HG03520 (cell line): ENCODE data around the gene TCF7L2.

Experiments
- ATAC-seq: cut with Tn5 transposase; IDR thresholded peaks from one replicate; pipeline ENCODE4 v1.9.1; 2021; ENCODE audit warnings: mild to moderate bottlenecking, moderate library complexity; ENCODE audit not compliant: unreplicated experiment

Gene TCF7L2

GRCh38 chr10:112946649-112947048, 3.4 kb upstream of the TCF7L2 start:
- ATAC-seq = no peak

DNA sequence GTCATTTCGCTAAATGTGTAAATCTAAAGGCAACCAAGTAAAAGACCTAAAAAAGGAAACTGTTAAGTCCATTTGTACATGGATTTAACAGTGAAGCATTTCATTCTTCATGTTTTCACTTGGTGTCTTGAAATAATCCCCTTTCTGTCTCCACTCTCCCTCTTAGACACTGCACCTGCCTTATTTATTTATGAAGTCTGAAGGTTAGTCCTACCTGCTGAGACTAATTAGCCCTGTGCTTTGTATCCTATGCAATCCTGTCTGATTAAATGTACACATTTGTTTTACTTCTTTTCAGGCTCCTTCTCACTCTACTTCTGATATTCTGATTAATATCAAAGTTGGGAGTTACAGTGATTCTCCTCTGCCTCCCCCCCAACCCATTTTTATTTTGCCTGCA, 1.9 kb upstream of the TCF7L2 start:
- ATAC-seq = no peak

GRCh38 chr10:112949143-112949823, 764 bp upstream of the TCF7L2 start:
- ATAC-seq = no peak

DNA sequence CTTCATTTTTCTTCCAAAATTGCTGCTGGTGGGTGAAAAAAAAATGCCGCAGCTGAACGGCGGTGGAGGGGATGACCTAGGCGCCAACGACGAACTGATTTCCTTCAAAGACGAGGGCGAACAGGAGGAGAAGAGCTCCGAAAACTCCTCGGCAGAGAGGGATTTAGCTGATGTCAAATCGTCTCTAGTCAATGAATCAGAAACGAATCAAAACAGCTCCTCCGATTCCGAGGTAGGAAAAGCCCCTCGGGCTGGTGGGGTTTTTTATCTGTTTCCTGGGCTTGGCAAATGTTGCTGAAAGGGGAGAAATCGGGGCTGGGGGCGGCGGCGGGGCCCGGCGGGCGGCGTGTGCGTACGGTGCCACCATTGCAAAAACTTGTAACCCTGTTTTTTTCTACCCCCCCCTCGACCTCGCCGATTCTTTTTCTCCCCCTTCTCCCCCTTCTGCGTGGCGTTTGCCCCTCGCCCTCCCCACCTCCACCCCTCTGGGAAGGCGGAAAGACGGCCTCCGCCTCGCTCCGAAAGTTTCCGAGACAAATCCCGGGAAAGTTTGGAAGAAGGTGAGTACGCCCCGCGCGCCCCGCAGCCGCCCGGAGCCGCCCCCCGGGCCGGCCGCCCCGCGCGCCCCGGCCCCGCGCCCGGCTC, 789 bp downstream of the TCF7L2 start:
- no peak for ATAC-seq

GRCh38 chr10:112951359-112952281, 1.6 kb downstream of the TCF7L2 start:
- no peak for ATAC-seq

DNA sequence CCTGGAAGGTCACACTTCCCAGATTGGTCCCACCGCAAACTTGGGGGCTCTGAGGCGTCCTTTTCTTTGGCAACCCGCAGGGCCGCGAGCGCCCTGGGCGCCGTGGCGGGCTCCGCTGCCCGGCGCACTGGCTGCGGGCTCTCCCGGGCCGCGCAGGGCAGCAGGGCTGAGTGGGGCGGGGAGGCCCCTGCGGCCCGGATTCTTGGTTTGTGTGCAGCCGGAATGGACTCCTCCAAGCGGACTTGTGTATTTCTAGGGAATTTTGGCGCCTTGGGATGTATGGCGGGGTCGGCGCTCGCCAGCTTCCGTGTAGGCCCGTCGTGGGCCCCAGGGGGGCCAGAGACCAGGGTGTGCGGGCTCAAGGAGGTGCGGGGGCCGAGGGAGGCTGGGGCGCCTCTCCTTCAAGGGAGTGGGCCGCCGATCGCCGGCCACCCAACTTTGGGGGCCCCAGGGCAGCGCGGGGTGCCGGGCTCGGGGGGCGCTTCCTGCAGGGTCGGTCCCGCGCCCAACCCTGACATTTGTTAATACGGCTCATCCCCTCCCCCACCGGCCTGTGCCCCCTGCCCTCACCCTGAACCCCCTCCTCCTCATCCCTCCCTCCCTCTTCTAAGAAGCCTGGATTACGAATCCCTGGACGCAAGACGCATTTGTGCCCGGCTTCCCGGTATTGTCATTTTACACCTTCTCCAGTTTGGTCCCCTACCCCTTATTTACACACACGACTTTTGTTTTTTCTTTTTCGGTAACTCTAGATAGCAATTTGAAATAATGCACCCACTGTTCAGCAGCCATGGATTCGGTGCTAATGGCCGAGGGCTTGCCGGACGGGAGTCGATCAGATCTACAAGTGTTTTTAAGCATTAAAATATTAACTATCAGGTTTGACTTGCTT, 2.5 kb downstream of the TCF7L2 start:
- no peak for ATAC-seq

- no peak for ATAC-seq
Measured at GRCh38 chr10:112953174-112954159, 3.4 kb downstream of the TCF7L2 start.

DNA sequence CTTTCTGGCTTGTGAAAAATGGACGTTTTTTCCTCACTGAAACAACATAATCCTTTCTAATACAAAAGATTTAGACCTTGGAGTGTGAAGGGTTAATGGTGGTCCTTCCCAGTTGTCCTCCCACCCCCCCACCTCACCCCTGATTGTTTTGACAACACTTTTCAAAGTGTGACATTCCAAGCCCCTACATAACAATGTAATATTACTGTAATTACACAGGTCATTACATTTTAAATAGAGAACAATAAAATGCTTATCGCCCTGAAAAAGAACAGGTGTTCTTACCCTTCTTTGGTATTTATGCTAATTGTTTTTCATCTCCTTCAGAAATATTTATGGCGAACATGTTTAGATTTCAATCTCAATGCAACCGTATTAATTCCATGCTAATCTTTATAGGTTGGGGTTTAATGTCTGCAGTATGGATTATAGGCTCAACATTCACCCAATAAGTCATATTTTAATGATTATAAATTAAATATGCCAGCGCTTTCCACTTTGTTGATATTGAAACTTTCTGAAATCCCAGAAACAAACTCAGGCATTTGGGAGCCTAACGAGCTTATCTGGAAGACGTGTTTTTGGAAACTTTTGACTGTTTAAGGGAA, 5.0 kb downstream of the TCF7L2 start:
- no peak for ATAC-seq

- ATAC-seq = no peak
Measured at GRCh38 chr10:112955582-112956421, 5.8 kb downstream of the TCF7L2 start.

- no peak for ATAC-seq
Measured at GRCh38 chr10:112956631-112957350, 6.7 kb downstream of the TCF7L2 start.

GRCh38 chr10:112957640-112958092, 7.6 kb downstream of the TCF7L2 start:
- no peak for ATAC-seq

DNA sequence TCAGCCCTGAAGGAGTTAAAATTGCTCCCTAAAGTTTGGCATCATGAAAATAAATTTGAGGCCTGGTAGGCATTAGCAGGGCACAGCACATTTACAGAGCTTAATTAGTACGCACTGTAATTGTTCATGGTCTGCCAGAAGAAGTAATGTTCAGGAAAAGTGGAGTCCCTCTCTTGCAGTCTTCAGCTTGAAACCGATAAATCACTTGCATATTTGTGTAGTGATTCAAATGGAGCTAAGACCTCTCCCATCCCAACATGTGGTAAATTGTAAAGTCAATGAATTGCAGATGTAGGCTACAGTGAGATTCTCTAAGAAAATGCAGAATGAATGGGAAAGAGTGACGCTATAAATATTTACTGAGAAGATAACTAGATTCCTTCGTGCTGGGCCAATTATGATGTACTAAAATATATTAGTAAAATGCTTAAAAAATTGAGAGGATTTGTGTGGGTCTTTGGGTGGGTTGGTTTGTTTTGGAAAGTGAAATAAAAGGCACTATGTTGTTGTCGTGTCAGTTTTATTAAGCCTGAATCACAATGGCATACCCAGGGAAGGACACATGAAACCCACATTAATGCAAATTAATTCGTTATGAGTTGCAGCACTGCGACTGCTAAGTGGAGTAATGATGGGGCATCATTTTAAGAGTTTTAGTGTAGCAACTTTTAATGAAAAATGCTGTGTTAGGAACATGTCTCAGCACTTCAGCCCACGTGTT, 8.4 kb downstream of the TCF7L2 start:
- ATAC-seq = no peak

DNA sequence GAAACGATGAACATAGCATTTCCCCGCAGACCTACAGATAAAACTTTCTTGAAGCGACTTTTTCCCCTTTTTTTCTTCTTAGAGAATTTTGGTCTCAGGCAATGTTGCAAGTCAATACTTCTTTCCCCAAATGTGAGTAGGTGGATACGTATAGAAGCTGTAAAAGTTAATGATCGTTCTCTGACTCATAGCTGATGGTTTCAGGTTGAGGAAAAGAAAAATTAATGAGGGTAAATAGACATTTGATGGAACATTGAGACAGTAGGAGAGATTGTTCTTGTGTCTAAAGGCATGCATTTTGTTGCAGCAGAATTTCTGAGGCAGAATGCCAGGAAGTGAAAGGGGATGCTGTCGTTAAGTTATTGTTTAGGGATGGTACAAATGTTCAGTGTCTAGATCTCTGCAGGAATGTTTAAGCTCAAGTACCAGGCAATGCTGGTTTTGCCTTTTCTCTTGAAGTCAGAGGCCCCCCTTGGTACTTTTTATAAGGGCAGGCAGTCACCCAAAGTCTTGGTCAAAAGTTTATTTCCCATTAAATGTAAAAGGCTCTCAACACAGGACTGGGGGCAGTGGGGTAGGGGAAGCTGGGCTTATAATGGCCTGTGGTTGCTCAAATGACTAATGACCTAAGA, 9.3 kb downstream of the TCF7L2 start:
- ATAC-seq = no peak

GRCh38 chr10:112960151-112960681, 10.2 kb downstream of the TCF7L2 start:
- ATAC-seq = no peak

- no peak for ATAC-seq
Measured at GRCh38 chr10:112961609-112962008, 11.6 kb downstream of the TCF7L2 start.

DNA sequence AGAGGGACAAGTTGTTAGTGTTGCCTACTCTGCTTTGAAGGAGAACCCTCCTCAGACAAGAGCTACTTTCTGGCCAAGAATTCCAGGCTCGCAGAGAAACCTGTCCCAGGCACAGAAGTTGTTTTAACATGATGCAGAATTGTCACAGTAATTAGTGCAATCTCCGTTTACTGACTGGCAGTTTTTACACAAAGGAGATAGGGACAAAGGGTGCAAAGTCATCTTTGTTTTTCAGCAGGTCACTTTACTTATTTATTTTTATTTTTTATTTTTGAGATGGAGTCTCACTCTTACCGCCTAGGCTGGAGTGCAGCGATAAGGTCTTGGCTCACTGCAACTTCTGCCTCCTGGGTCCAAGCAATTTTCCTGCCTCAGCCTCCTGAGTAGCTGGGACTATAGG, 12.3 kb downstream of the TCF7L2 start:
- no peak for ATAC-seq
